Measurements from ENCODE around the gene KIF13A. TPM values are rescaled to one million over a fixed set of nuclear protein-coding genes. Genes with fewer than 3 reads are reported as not detected.

KIF13A gene
- total RNA-seq, 2 donors from 2014 or later: 0.68 to 1.4 TPM

DNA sequence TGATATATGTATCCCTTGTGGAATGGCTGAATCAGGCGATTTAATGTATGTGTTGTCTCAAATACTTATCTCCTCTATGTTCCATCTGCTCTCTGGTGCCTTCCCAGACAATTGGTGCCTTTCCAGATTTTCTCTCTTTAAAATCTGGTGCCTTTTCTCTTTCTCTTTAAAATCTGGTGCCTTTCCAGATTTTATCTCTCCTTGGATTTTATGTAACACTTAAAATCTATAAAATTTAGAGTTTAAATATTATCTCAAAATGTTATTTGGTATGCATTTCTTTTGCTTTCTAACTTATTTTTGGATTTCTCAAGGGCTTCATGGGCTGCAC, 116.3 kb downstream of the KIF13A start:
- DNase-seq: no peak
- no peaks in the 10 kb centered on the region for H3K9me3 ChIP-seq (ENCODE audit: control insufficient read depth, low read length, poor library complexity, severe bottlenecking)
- no peak for ATAC-seq
- H3K27me3 Mint-ChIP-seq: peaks cover 40% of the 10 kb centered on the region
- H3K27ac Mint-ChIP-seq: no peak overlapping the region
- no peaks in the 10 kb centered on the region for H3K4me1 Mint-ChIP-seq
- H3K36me3 Mint-ChIP-seq (ENCODE audit: low read depth): no peaks in the 10 kb centered on the region
- no peak overlapping the region for H3K4me3 Mint-ChIP-seq

DNA sequence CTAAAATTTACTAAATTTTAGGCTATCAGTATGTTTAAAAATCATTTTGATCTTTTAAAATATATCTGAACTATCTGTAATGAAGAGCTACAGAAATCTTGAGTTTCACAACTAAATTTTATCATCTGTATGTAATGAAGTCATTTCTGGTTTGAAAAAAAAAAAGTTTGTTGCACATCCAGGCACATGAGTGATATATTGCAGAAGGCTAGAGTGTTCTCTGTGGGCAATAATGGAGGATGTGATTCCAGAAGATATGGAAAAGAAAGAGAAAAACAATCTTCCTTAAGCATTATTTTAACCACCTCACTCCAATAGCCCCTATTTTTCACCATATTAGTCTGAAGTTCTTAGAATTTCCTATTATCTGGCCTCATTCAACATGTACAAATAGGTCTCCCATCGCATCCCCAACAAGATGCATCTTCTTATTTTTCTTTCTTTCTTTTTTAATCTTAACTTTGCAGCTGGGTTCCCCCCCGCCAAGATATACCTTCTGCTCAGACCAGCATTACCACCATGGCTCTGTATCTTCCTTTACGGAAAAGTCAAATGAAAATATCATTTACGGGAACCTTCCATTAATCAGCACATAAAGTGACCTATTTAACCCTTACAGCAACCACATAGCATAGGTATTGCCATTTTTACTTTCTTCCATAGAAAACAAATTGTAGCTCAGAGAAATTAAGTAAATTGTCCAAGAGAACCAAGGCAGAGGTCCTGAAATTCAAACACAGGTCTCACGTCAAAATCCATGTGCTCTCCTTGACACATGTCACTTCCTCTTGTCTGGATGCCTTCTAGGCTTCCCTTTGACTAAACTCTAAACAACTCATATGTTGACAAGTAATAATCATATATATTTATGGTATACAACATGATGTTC, 116.9 kb downstream of the KIF13A start:
- H3K36me3 Mint-ChIP-seq (ENCODE audit: low read depth): no peaks in the 10 kb centered on the region
- H3K9me3 ChIP-seq (ENCODE audit: control insufficient read depth, low read length, poor library complexity, severe bottlenecking): no peaks in the 10 kb centered on the region
- no peak for DNase-seq
- no peaks in the 10 kb centered on the region for H3K4me1 Mint-ChIP-seq
- peaks cover 40% of the 10 kb centered on the region for H3K27me3 Mint-ChIP-seq
- no peak overlapping the region for H3K4me3 Mint-ChIP-seq
- H3K27ac Mint-ChIP-seq: no peak overlapping the region
- no peak for ATAC-seq

DNA sequence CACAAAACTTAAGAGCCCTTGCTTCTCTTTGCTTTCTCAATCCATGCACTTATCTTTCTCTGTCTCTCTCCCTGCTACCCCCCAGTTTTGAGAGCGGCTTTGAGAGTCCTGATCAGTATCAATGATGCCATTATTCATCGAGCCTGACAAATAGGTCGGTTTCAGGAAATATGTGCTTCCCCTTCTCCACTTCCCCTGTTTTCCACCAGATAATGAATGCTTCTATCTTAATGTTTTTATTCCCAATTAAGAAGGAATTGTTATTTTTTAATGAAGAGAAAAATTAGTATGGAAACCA, 117.7 kb downstream of the KIF13A start:
- no peak overlapping the region for H3K4me3 Mint-ChIP-seq
- no peak overlapping the region for H3K27ac Mint-ChIP-seq
- no peaks in the 10 kb centered on the region for H3K9me3 ChIP-seq (ENCODE audit: control insufficient read depth, low read length, poor library complexity, severe bottlenecking)
- H3K36me3 Mint-ChIP-seq (ENCODE audit: low read depth): no peaks in the 10 kb centered on the region
- ATAC-seq: no peak
- no peak for DNase-seq
- H3K4me1 Mint-ChIP-seq: no peaks in the 10 kb centered on the region
- peaks cover 38% of the 10 kb centered on the region for H3K27me3 Mint-ChIP-seq

DNA sequence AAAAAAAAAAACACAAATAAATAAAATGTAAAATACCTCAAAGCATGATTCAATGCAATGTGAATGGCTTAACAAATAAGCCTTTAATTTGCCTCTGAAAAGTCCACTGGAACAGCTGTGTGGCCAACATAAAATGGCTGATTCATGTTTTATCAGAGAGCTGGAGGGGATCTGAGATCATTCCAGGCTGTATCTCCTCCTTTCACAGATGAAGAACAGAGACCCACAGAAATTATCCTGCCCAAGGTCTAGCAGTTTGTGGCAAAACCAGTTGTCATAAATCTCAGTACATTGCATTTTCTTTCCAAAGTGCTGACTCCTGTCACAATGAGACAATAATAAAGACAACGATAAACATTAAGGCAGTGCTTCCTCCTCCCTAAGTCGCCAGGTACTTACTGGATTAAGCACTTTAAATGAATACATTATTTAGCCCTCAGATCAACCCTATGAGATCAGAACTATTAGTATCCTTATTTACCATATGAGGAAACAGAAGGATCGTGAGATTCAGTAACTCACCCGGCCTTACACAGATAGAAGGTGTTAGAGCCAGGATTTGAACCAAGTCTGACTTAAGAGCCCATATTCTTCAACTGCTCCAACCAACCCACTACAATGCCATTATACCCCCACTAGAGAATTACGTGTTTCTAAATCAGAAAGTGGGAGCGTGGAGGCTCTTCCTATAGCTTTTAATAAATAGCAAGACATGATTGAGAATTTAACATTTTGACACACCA, 118.3 kb downstream of the KIF13A start:
- Mint-ChIP-seq H3K36me3 (ENCODE audit: low read depth) (no peaks in the 10 kb centered on the region), H3K27ac (no peak overlapping the region)
- ATAC-seq: no peak

DNA sequence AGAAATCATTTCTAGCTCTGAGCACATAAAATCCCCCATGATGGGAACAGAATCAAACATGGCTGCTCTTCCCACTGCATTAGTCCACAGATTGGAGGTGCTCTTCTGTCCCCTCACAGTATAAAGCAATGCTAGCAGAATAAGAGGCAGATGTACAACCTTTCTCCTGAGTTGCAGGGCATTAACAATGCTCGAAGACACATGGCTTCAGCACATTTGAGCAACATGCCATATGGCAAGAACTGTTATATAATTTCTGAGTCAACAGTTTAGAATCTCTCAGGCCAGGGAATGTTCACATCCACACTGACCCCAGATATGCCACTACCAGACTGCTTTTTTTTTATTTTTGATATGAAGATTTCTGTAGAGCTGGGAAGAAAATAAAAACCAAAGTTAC, 119.6 kb downstream of the KIF13A start:
- Mint-ChIP-seq H3K36me3 (ENCODE audit: low read depth) (no peaks in the 10 kb centered on the region), H3K27ac (no peak overlapping the region), H3K27me3 (peaks cover 45% of the 10 kb centered on the region), H3K4me1 (no peaks in the 10 kb centered on the region), H3K4me3 (no peak overlapping the region)
- DNase-seq (no peak), ATAC-seq (no peak)
- no peaks in the 10 kb centered on the region for H3K9me3 ChIP-seq (ENCODE audit: control insufficient read depth, low read length, poor library complexity, severe bottlenecking)

More for the DNA sequence above, 118.3 kb downstream of the KIF13A start:
- Mint-ChIP-seq H3K27me3 (peaks cover 38% of the 10 kb centered on the region), H3K4me1 (no peaks in the 10 kb centered on the region), H3K4me3 (no peak overlapping the region)
- no peak for DNase-seq
- H3K9me3 ChIP-seq (ENCODE audit: control insufficient read depth, low read length, poor library complexity, severe bottlenecking): no peaks in the 10 kb centered on the region

DNA sequence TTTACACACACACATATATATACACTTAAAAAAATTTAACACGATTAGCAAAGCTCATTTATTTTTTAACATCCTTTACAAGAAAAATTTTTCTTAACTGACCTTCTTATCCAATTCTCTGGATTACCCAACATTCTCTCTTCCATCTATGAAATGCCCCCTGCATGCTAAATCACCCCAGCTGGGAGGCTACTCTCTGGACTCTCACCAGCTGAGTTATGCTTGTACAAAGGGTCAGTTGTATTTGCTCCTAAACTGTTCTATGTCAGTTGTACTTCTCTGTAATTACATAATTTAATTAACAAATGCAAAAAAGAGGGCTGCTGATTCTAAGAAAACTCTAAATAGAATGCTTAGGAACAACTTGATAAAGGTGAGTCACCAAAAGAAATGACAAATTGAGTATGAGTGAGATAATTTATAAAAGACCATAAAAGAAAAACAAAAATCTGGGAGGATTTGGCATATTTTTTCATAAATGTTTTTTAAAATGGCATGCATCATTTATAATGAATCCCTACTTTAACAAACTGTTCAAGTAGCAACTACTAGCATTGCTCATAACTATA, 120.5 kb downstream of the KIF13A start:
- no peaks in the 10 kb centered on the region for H3K4me1 Mint-ChIP-seq
- no peak overlapping the region for H3K27ac Mint-ChIP-seq

DNA sequence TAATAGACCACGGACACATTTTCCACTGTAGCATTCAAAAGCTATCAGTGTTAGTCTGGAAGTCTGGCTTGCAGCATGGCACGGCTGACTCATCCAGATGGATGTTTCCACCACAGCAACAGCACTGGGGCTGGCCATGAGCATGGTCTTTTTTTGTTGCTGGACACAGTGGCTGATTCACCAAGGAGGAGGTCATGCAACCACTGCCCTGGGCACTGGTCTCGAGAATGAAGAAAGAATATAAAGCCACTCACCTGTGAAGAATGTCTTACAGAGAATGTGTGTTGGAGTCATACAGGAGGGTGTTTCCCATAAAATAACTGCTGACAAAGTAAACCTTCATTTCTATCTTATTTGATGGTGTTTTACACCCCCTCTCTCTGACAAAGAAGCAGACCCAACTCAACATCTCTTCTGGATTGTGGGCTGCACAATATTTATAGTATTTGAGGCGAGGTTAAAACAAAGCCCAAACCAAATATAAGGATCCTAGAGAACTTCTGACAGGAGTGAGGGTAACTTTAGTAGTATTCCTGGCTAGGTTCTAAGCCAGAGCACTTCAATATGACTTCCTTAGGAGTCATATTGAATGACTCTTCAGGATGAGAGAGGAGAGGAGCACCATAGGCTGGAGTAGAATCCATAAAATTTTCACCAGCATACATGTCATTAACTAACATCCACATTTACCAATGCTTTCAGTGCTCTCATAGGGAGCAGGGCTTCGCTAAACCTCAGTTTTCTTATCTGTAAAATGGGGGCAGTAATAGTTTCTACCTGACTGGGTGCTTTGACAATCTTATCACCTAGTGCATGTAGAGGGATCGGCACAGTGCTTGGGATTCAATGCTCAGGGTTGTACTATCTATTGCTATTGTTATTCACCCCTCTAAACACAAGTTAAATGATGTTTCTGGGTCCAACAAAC, 121.4 kb downstream of the KIF13A start:
- ATAC-seq: no peak
- Mint-ChIP-seq H3K4me3 (no peak overlapping the region), H3K4me1 (no peaks in the 10 kb centered on the region), H3K27me3 (peaks cover 40% of the 10 kb centered on the region), H3K36me3 (ENCODE audit: low read depth) (no peaks in the 10 kb centered on the region), H3K27ac (no peak overlapping the region)
- no peak for DNase-seq
- H3K9me3 ChIP-seq (ENCODE audit: control insufficient read depth, low read length, poor library complexity, severe bottlenecking): no peaks in the 10 kb centered on the region

More for the DNA sequence above, 120.5 kb downstream of the KIF13A start:
- no peak for DNase-seq
- Mint-ChIP-seq H3K4me3 (no peak overlapping the region), H3K36me3 (ENCODE audit: low read depth) (no peaks in the 10 kb centered on the region), H3K27me3 (peaks cover 45% of the 10 kb centered on the region)
- H3K9me3 ChIP-seq (ENCODE audit: control insufficient read depth, low read length, poor library complexity, severe bottlenecking): no peaks in the 10 kb centered on the region
- no peak for ATAC-seq

DNA sequence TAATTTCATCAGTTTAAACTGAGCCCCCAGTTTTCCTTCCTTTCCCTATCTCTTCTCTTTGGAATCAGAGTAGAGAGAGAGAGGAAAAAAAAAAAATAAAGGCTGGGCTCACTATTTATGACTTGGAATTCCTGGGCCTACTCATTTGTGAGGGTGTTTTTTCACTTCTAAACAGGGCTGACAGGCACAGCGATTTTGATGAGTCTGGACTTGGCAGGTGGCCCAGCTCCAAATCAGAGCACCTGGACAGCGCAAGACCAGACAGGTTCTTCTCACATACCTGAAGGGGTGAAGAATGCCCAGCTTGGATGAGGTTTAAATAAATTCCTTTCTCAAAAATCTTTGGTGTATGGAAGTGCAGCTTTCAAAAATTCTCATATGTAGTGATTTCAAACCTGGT, 122.2 kb downstream of the KIF13A start:
- H3K27ac Mint-ChIP-seq: no peak overlapping the region
- peaks cover 40% of the 10 kb centered on the region for H3K27me3 Mint-ChIP-seq
- no peaks in the 10 kb centered on the region for H3K9me3 ChIP-seq (ENCODE audit: control insufficient read depth, low read length, poor library complexity, severe bottlenecking)
- H3K4me1 Mint-ChIP-seq: no peaks in the 10 kb centered on the region
- no peak for DNase-seq
- no peak for ATAC-seq
- H3K36me3 Mint-ChIP-seq (ENCODE audit: low read depth): no peaks in the 10 kb centered on the region
- no peak overlapping the region for H3K4me3 Mint-ChIP-seq

DNA sequence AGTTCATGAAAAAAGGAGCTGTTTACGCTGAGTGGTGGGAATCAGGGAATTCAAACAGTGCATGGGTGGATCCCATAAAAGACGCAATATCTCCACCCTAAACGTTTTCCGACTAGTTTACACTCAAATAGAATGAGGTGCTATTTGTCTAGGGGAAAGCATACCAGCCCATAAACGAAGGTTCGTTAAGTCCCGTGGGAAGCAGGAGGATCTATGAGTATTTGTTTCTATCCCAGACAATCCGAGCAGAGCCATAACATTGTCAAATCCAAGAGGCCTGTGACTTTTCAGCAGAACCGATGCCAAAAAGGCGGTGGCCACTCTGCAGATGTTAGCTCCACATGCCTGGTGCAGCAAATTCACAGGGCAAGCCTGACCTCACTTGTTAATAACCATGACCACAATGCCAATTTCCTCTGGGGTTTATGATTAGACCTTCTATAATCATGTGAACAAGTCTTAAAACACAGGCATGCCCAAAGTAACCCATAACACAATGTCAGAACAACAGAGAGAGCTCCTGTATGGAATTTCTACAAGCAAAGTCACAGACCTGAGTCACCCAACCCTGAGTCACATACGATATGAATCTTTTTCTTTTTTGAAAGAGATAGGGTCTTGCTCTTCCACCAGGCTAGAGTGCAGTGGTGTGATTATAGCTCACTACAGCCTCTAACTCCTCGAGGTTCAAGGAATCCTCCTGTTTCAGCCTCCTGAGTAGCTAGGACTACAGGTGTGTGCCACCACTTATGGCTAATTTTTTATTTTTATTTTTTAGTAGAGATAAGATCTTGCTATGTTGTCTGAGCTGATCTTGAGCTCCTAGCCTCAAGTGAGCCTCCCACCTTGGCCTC, 123.3 kb downstream of the KIF13A start:
- H3K4me3 Mint-ChIP-seq: no peak overlapping the region
- ATAC-seq (no peak), DNase-seq (no peak)
- no peaks in the 10 kb centered on the region for H3K9me3 ChIP-seq (ENCODE audit: control insufficient read depth, low read length, poor library complexity, severe bottlenecking)
- H3K4me1 Mint-ChIP-seq: no peaks in the 10 kb centered on the region
- H3K27me3 Mint-ChIP-seq: peaks cover 31% of the 10 kb centered on the region
- H3K36me3 Mint-ChIP-seq (ENCODE audit: low read depth): no peaks in the 10 kb centered on the region
- no peak overlapping the region for H3K27ac Mint-ChIP-seq

DNA sequence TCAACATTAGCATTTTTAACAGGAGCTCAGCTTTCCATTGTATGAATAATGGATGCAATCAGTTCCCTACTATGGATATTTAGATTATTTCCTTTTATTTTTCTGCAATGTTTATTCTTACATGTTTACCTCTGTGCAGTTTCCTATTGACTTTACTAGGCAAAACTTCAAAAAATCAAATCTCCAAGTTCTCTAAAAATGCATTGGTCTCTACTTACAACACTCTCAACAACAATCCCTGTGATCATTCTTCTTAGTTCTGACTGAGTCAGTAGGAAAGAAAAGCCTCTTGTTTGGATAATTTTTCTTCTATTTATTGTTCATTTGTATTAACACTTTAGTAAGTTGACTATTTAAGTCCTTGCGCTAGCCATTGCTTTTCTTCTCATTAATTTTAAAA, 126.1 kb downstream of the KIF13A start:
- no peak for ATAC-seq
- Mint-ChIP-seq H3K36me3 (ENCODE audit: low read depth) (no peaks in the 10 kb centered on the region), H3K27ac (no peak overlapping the region), H3K27me3 (peaks cover 28% of the 10 kb centered on the region), H3K4me1 (no peaks in the 10 kb centered on the region), H3K4me3 (no peak overlapping the region)
- no peaks in the 10 kb centered on the region for H3K9me3 ChIP-seq (ENCODE audit: control insufficient read depth, low read length, poor library complexity, severe bottlenecking)
- DNase-seq: no peak

DNA sequence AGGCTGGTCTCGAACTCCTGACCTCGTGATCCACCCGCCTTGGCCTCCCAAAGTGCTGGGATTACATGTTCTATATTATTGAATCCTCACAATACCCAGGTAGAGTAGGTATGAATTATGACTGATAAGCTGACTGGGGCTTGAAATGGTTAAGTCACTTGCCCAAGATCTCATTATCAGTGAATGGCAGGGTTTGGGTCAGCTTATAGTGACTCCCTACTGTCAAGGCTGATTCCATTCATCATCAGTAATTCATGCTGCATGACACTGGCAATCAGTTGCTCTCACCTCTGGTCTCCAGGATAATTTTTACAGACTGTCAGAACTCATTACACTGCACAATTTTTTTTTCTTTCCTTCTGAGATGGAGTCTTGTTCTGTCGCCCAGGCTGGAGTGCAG, 127.6 kb downstream of the KIF13A start:
- H3K4me1 Mint-ChIP-seq: no peaks in the 10 kb centered on the region
- no peak overlapping the region for H3K27ac Mint-ChIP-seq
- no peak overlapping the region for H3K4me3 Mint-ChIP-seq
- peaks cover 23% of the 10 kb centered on the region for H3K27me3 Mint-ChIP-seq
- peaks cover 2% of the 10 kb centered on the region for H3K36me3 Mint-ChIP-seq (ENCODE audit: low read depth)
- no peaks in the 10 kb centered on the region for H3K9me3 ChIP-seq (ENCODE audit: control insufficient read depth, low read length, poor library complexity, severe bottlenecking)
- no peak for DNase-seq
- ATAC-seq: no peak

DNA sequence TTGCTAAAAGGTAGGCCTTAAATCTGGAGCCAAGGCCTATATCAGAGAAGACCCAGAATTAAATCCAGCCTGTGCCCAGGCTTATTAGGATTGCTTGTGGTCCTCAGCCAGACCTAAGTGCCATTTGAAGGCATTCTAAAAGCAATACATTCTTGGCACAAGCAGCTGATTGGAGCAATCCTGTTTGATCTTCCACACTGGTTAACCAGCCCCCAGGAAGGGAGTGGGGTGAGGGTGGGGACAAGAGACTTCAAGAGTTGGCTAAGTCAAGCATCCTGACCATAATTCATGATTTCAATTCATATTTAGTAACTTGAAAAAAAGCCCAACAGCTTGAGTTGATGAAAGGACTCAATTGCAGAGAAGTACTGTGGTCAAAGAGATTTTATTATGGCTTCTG, 128.9 kb downstream of the KIF13A start:
- DNase-seq (no peak), ATAC-seq (no peak)
- Mint-ChIP-seq H3K4me3 (no peak overlapping the region), H3K27ac (no peak overlapping the region), H3K36me3 (ENCODE audit: low read depth) (peaks cover 2% of the 10 kb centered on the region), H3K27me3 (peaks cover 17% of the 10 kb centered on the region), H3K4me1 (no peaks in the 10 kb centered on the region)
- H3K9me3 ChIP-seq (ENCODE audit: control insufficient read depth, low read length, poor library complexity, severe bottlenecking): no peaks in the 10 kb centered on the region
